Keratinocyte (primary cell): ENCODE measurements around the gene PIP5K1A. TPM values are rescaled to one million over a fixed set of nuclear protein-coding genes. Genes with fewer than 3 reads are reported as not detected.

ENCODE experiments used
- DNase-seq: peaks from one replicate; pipeline ENCODE4 v3.0.0-alpha.2; 2011; ENCODE audit warnings: low read depth, missing footprints, low spot score
- FAIRE-seq: peaks from 2 replicates; lab custom pipeline; 2011; peaks lifted over from hg19 to GRCh38; lab: Jason Lieb, UNC
- H2AFZ ChIP-seq: 2 replicates; pipeline ENCODE4 v1.6.0; 2012; ENCODE audit warnings: low read length, control low read depth, inconsistent platforms; ENCODE audit not compliant: control insufficient read depth
- H3K27ac ChIP-seq: 2 replicates; pipeline ENCODE4 v1.5.1; 2011; ENCODE audit warnings: low read length; ENCODE audit not compliant: control insufficient read depth, insufficient read depth
- H3K27me3 ChIP-seq: 3 replicates; pipeline ENCODE4 v1.6.0; 2011; ENCODE audit warnings: low read length; ENCODE audit not compliant: control insufficient read depth, insufficient read depth; ENCODE audit errors: extremely low read depth
- H3K36me3 ChIP-seq, 2 experiments: 2 replicates in 1 of 2; 3 replicates in 1 of 2; pipeline ENCODE4 v1.5.1; 2011; ENCODE audit warnings: low read length in 2 of 2, mild to moderate bottlenecking in 1 of 2; ENCODE audit not compliant: control insufficient read depth in 2 of 2, insufficient read depth in 2 of 2; ENCODE audit errors: extremely low read depth in 1 of 2
- H3K4me1 ChIP-seq: 3 replicates; pipeline ENCODE4 v1.5.1; 2011; ENCODE audit warnings: low read length; ENCODE audit not compliant: control insufficient read depth, insufficient read depth; ENCODE audit errors: extremely low read depth
- H3K4me2 ChIP-seq: 3 replicates; pipeline ENCODE4 v1.6.0; 2011; ENCODE audit warnings: low read depth, low read length; ENCODE audit not compliant: control insufficient read depth, insufficient read depth; ENCODE audit errors: extremely low read depth
- H3K4me3 ChIP-seq, 3 experiments: fragments of 200-600 bp in 1 of 3; sonication (generic) in 1 of 3; 2 replicates in 2 of 3; 3 replicates in 1 of 3; pipeline ENCODE4 v1.5.1; 2011 to 2016; ENCODE audit warnings: low read length in 3 of 3, mild to moderate bottlenecking in 3 of 3, control low read depth in 2 of 3, inconsistent platforms in 1 of 3, low read depth in 1 of 3, mixed read lengths in 1 of 3, mixed run types in 1 of 3, moderate library complexity in 1 of 3; ENCODE audit not compliant: control insufficient read depth in 2 of 3, insufficient read depth in 2 of 3; ENCODE audit errors: extremely low read depth in 1 of 3
- H3K79me2 ChIP-seq: 2 replicates; pipeline ENCODE4 v1.6.0; 2012; ENCODE audit warnings: low read length; ENCODE audit not compliant: control insufficient read depth, insufficient read depth
- H3K9ac ChIP-seq: 3 replicates; pipeline ENCODE4 v1.6.0; 2011; ENCODE audit warnings: low read length; ENCODE audit not compliant: control insufficient read depth, insufficient read depth; ENCODE audit errors: extremely low read depth
- H3K9me1 ChIP-seq: 3 replicates; pipeline ENCODE4 v1.6.0; 2011; ENCODE audit warnings: low read length; ENCODE audit not compliant: control insufficient read depth, insufficient read depth; ENCODE audit errors: extremely low read depth
- H3K9me3 ChIP-seq: 2 replicates; pipeline ENCODE4 v1.5.1; 2012; ENCODE audit warnings: low read depth, low read length; ENCODE audit not compliant: control insufficient read depth
- H4K20me1 ChIP-seq: 3 replicates; pipeline ENCODE4 v1.6.0; 2011; ENCODE audit warnings: low read length; ENCODE audit not compliant: control insufficient read depth, insufficient read depth; ENCODE audit errors: extremely low read depth
- CTCF ChIP-seq, 3 experiments: IDR thresholded peaks in 1 of 3; conservative IDR thresholded peaks in 1 of 3; optimal IDR thresholded peaks in 1 of 3; 2 replicates in 2 of 3; 3 replicates in 1 of 3; pipeline versions ENCODE3 to v1.5.1; 2011; ENCODE audit warnings: low read length in 3 of 3, mild to moderate bottlenecking in 3 of 3, moderate library complexity in 2 of 3, control low read depth in 1 of 3, inconsistent platforms in 1 of 3; ENCODE audit not compliant: insufficient read depth in 2 of 3; ENCODE audit errors: extremely low read depth in 1 of 3
- EZH2 ChIP-seq: IDR thresholded peaks from one replicate; pipeline ENCODE4 v1.6.1; 2012; ENCODE audit warnings: inconsistent platforms, mild to moderate bottlenecking, low read length, moderate library complexity
- dilution Hi-C: fragments of 300-500 bp; cut with MboI; formaldehyde crosslinking; loops from one replicate; pipeline ENCODE4 v1.7.0; 2020; ENCODE audit warnings: low sequenced_read_pairs; ENCODE audit not compliant: extremely low pct_ligation_motif_present
- polyA plus RNA-seq, 5 experiments: library from polyadenylated mRNA; depleted of rRNA in 3 of 5; stranded (reverse) in 3 of 5; stranded (forward) in 1 of 5; unstranded in 1 of 5; fragments of >200 nt; gene quantifications; 1 replicate in 1 of 5; 2 replicates in 3 of 5; 3 replicates in 1 of 5; pipeline versions ENCODE4 v1.2.1 to v1.2.3, GENCODE V29; 2011 to 2012; ENCODE audit warnings: missing spikeins in 2 of 5, low read depth in 1 of 5, low replicate concordance in 1 of 5

The PIP5K1A gene
- polyA plus RNA-seq, 1 donor (not counting 4 experiments of a cell fraction or from before 2014, with no cell fraction given), result 124 TPM

- Histone ChIP-seq H3K9me3 (no peaks in the 10 kb centered on the region), H4K20me1 (no peaks in the 10 kb centered on the region), H3K27me3 (no peaks in the 10 kb centered on the region), H3K79me2 (peaks cover 7% of the 10 kb centered on the region), H3K9me1 (no peaks in the 10 kb centered on the region), H3K9ac (no peak overlapping the region), H3K27ac (no peak overlapping the region), H3K4me2 (no peak overlapping the region), H3K4me1 (peaks cover 8% of the 10 kb centered on the region), H3K4me3 (no peak overlapping the region), H2AFZ (no peak overlapping the region), H3K36me3 (peaks cover 29 to 51% of the 10 kb centered on the region in 2 experiments)
- FAIRE-seq (no peak), DNase-seq (no peak)
- no peak for TF ChIP-seq CTCF (optimal IDR thresholded peaks at IDR 0.05 in 1 of 3, IDR thresholded peaks at IDR 0.05 in 1 of 3, conservative IDR thresholded peaks at IDR 0.05 in 1 of 3; ENCODE audit: extremely low read depth in 1 of 3, insufficient read depth in 2 of 3, low read length in 3 of 3)
- TF ChIP-seq EZH2, result no peak
- dilution Hi-C loops, result no loop called here
These were observed 68.0 kb downstream of the PIP5K1A start for GRCh38 chr1:151266315-151266714.

- no peak for FAIRE-seq
- H3K4me2 ChIP-seq, result no peak overlapping the region
- H3K9ac ChIP-seq, result no peak overlapping the region
- peaks cover 33 to 50% of the 10 kb centered on the region in 2 experiments for H3K36me3 ChIP-seq
- no peak overlapping the region for H3K27ac ChIP-seq
- no peaks in the 10 kb centered on the region for H3K27me3 ChIP-seq
- no peak for DNase-seq
- H3K4me3 ChIP-seq, result no peak overlapping the region
- H3K79me2 ChIP-seq, result peaks cover 3% of the 10 kb centered on the region
- H2AFZ ChIP-seq, result no peak overlapping the region
- no peaks in the 10 kb centered on the region for H3K9me1 ChIP-seq
- H4K20me1 ChIP-seq, result no peaks in the 10 kb centered on the region
- dilution Hi-C loops, result no loop called here
- TF ChIP-seq EZH2, result no peak
- TF ChIP-seq CTCF (optimal IDR thresholded peaks at IDR 0.05 in 1 of 3, IDR thresholded peaks at IDR 0.05 in 1 of 3, conservative IDR thresholded peaks at IDR 0.05 in 1 of 3; ENCODE audit: extremely low read depth in 1 of 3, insufficient read depth in 2 of 3, low read length in 3 of 3), result no peak
- no peaks in the 10 kb centered on the region for H3K9me3 ChIP-seq
- peaks cover 8% of the 10 kb centered on the region for H3K4me1 ChIP-seq
These were observed 68.5 kb downstream of the PIP5K1A start for GRCh38 chr1:151266821-151267220.
